Amniotic epithelial cell (primary cell): ENCODE measurements around the gene MNT.

Experiments used
- DNase-seq: peaks from one replicate; pipeline ENCODE4 v3.0.0-alpha.2; 2010; ENCODE audit warnings: low read depth

The MNT gene

DNA sequence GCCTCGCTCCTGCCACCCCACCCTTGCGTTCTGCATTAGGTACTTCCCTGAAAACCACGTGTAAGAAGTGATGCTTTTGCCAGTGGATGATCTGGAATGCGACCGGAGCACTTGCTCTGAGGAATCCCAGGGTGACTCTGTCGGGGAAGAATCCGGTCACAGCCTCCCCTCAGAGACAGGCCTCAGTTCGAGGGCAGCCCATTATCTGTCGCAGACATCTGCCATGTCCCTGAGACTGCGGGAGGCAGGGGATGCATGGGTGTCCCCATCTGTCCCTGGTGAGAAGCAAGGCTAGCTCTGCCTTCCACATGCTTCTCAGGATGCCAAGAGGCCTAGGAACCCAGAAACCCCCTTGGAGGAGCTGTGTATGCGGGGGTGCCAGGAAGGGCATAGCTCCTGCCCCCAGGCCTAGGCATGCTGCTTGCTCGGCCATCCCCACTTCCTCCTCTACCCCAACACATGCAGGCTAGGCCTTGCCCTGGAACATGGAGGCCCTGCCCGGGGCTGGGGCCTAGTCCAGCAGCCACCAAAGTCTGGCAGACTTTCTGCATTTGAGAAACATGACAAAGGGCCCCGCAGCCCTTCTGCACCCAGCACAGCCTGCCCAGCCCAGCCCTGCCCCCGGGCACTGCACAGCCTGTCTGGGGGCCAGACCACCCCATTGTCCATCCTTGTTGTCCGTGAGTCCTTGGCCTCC lies 20.5 kb downstream of the MNT start:
- DNase-seq = no peak

DNA sequence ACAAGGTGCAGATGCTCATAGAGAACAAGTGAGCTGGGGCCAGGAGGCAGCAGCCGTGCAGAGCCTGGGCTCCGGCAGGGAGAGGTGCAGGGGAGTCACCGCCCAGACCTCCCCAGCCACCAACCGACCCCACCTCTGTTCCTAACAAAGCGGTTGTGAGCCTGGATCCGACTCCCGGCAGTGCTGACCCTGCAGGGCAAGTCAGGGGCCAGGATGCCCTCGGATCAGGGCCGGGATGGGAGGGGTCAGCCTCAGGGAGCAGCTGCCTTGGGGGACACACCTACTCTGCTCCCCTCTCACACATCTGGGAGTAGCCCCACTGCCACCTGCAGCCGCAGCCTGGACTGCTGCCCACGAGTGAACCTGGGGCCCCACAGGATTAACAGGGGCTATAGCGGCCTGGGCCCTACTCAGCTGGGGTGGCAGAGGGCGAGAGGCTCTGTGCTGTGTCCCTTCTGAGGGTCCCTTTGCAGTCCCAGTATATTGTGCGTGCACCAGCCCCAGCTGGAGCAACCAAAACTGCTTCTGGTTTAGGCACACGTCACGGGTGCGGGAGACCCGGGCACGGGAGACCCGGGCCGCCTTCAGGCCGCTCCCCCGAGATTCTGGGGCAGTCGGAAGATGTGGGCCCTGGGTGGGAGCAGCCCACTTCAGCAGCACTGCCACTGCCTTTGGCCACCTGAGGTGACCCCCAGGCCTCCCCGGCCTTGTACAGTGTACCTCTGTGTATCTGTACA lies 21.2 kb downstream of the MNT start:
- DNase-seq = no peak

DNA sequence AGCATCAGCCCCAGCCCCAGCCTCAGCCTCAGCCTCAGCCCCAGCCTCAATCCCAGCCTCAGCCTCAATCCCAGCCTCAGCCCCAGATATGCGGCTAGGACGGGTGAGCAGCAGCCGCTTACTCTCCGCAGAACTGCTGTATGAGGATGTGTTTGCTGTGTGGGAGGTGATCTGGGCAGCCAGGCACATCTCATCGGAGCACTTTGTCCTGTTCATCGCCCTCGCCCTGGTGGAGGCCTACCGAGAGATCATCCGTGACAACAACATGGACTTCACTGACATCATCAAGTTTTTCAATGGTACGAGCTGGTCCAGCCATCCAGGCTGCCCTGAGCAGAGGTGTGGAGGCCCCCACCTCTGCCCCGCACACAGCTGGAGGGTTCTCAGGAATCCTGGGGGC lies 22.0 kb downstream of the MNT start:
- DNase-seq = no peak

DNA sequence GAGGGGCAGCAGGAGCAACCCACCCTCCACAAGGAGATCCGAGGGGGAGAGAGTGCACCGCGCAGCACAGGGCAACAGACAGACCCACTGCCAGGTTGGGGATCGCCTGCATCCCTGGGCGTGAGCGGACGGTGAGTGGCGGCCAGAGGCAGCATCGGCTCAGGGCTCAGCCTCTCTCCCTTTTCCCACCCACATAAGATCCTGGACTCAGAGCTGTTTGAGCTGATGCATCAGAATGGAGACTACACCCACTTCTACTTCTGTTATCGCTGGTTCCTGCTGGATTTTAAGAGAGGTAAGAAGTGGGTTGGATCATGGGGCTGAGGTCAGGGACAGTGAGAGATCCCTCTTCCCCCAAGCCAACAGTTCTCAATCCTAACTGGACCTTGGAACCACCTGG lies 23.2 kb downstream of the MNT start:
- DNase-seq = no peak

DNA sequence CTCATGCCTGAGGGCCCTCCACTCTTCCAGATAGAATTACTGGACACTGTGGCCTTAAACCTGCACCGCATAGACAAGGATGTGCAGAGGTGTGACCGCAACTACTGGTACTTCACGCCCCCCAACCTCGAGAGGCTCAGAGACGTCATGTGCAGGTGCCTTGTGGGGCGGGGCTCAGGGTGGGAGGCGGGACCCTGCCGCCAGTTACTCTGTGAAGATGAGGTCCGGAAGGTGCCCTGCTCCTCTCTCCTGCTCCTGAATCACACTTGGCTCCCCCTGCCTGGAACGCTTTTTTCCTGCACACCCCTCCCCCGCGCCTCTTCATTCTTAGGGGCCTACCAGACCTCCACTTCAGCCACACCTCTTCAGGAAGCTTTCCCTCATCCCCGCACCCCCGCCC lies 24.8 kb downstream of the MNT start:
- no peak for DNase-seq

DNA sequence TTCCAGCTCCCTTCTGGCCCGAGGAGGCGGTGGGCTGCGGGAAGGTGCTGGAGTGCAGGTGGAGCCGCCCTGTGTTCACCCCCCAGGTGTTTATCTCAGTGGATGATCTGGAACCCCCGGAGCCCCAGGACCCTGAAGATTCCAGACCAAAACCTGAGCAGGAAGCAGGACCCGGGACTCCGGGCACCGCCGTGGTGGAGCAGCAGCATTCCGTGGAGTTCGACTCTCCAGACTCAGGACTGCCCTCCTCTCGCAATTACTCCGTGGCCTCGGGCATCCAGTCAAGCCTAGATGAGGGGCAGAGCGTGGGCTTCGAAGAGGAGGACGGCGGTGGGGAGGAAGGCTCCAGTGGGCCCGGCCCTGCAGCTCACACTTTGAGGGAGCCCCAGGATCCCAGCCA lies 25.5 kb downstream of the MNT start:
- no peak for DNase-seq

DNA sequence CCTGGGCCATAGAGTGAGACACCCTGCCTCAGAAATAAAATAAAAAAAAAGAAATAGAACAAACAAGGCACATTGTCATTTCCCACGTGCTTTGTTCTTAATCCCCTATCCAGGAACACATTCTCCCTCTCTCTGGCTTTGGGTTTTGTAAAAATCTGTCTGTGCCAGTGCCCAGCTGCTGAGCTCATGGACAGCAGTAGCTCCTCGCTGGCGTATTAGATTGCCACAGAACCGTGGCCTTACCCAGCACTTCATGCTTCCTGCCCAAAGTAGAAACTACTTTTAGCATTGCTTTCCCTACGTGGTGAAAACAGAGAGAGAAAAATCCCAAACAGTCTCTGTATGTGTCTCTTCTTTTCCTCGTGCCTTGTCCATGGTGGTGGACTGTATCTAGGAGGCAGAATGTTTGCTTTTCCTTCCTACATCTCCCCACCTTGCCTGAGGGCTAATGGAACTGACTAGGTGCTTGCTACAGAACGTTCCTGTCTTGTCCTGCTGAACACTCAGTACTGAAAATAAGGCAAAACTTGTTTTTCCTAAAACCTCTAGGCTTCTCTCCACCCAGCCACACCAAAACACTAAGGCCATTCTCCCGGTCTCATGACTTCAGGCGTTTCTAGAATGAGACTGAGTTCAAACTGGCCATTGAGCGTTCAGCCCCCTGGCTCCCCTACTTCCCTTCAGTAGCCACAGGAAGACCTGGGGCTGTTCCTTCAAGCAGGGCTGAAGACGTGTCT lies 26.1 kb downstream of the MNT start:
- no peak for DNase-seq

DNA sequence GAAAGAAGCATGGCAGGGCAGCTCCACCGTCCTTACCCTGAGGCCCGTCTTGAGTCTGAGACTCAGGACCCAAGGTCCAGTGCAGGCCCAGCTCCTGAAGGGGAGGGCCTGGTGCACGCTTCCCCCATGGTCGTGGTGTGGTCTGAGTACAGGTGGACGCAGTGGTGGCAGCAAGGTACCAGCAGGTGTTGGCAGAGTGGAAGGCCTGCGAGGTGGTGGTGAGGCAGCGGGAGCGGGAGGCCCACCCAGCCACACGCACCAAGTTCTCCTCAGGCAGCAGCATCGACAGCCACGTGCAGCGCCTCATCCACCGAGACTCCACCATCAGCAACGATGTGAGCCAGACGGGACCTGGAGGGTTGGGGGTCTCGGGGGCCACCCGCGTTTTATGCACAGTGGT lies 27.7 kb downstream of the MNT start:
- DNase-seq = no peak

DNA sequence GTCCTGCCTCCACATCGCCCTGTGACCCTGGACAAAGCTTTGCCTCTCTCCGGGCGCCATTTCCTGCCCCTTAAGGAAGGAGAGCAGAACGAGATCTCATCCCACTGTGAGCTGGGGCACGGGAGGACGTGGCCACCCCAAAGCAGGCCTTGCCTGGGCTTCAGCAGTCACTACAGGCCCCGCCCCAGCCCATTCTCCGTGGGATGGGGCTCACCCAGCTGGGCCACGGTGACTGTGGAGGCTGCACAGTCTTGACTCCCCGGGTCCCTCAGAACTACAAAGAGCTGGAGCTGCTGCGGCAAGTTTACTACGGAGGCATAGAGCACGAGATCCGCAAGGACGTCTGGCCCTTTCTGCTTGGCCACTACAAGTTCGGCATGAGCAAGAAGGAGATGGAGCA lies 28.2 kb downstream of the MNT start:
- DNase-seq = no peak

DNA sequence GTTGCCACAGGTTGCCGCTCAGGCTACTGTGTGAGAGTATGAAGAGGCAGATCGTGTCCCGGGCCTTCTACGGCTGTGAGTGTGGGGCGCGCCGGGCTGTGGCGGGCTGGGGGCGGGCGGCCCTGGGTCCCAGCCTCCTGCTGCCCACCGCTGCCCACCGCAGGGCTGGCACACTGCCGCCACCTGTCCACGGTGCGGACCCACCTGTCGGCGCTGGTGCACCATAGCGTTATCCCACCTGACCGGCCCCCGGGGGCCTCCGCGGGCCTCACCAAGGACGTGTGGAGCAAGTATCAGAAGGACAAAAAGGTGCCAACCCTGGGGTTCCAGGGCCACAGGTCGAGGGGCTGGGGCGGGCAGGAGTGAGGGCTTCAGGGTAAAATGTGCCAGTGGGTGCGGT lies 28.7 kb downstream of the MNT start:
- DNase-seq = no peak

DNA sequence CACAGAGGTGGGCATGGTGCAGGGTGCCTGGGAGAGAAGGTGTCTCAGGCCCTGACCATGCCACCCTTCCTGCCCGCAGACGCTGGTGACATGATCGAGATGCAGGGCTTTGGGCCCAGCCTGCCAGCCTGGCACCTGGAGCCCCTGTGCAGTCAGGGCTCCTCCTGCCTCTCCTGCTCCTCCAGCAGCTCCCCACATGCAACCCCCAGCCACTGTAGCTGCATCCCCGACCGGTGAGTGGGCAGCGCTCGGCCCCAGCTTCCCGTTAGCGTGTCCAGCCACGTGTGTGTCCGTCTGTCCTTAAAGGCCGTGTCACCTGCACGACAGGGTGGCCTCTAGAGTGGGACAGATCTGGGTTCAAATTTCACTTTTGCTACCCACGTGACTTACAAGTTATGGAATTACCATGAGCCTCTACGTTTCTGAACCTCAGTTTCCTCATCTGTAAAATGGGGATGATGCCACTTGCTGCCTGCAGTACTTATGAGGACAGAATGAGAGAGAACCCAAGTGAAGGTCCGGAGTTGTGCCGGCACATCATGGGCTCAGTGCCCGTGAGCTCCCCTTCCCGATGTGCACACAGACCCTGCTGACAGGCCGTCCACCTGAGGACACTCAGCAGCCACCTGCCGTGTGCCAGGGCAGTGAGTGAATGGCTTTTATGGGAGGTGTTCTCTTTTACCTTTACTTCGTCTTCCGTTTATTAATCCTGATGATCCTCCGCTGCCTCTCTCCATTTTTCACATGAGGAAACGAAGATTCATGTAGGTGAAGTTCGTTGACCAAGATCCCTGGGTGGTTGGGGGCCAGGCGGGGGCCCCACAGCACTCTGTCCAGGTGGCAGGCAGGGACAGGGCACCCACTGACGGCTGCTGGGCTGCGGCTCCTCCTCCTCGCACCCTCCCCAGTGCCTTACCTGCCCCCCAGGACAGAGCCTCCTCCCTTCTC lies 29.4 kb downstream of the MNT start:
- no peak for DNase-seq

DNA sequence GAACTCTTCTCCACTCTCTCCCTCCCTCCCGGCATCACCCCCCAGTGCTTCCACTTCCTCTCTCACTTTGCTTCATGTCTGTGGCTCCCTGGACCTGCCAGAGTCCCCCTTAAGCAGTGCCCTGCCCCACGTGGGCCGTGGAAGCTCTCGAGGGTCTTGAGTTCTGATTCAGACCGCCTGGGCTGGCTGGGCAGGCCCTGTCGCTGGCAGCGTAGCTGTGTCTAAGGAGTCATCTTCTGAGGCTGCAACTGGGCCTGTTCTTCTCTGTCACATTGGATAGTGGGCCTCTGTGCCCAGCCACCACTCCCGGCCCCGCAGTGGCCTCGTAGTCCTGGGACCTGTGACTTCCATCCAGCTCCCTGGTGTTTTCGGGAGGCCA lies 30.7 kb downstream of the MNT start:
- DNase-seq = no peak

DNA sequence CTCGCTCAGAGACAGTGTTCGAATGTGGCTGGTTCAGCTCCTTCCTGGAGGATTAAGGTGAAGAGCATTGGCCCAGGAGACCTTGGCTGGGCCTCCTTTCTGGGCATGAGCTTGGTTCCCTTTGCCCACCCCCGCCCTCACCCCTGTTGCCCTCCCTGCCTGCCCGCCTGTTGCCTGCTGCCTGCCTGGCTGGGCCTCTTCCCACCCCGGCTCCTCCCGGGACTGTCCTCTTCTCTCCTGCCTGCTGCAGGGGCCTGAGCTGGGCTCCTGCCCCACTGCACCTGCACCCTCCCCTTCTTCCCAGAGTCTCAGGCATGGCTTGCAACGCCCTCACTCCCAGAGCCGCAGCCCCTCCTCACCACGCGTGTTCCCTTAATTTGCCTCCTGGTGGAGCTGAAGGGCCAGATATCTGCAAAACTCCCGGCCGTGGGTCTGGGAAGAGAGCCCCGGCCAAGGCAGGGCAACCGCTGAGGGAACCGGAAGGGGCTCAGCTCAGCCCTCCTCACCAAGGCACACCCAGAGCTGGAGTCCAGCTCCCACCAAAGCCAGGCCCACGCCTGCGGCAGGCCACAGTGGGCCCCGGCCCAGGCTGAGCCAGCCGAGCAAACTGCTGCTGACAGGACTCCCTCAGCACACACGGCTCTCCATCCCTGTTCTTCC lies 31.2 kb downstream of the MNT start:
- peak; percentile 25 for DNase-seq

DNA sequence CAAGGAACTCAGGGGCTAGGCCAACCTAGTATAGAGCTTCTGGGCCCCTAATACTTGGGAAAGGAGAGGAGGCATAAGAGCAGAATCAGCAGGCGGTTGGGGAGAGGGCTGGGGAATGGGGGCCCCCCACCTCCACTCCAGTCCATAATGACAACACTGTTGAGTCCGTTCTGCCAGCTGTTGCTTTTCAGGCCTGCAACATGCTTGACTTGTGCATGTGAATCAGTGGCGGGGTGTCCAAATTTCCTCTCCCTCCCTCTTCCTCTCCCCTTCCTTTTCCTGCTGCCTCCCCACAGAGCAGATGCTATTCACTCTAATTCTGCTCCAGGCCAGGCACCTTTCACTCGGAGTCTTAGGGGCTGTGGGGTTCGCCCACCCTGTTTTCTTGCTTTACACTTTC lies 31.8 kb downstream of the MNT start:
- no peak for DNase-seq

DNA sequence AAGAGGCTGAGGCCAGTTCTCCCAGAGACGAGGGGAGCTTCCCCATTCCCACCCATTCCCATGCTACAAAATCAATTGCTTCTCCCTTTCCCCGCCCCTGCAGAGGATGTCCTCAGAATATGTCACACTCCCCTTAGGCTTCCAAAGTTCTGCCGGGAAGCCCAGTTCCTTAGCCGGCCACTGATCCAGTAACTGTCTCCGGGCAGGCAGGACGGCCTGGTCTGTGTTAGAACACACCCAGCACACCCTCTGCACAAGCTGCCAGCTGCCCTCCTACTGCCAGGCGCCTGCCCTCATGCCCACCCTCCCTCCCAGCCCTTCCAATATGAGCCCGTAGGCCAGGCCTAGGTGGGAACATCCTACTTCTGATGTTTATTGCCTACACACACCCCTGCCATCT lies 32.5 kb downstream of the MNT start:
- DNase-seq = no peak

DNA sequence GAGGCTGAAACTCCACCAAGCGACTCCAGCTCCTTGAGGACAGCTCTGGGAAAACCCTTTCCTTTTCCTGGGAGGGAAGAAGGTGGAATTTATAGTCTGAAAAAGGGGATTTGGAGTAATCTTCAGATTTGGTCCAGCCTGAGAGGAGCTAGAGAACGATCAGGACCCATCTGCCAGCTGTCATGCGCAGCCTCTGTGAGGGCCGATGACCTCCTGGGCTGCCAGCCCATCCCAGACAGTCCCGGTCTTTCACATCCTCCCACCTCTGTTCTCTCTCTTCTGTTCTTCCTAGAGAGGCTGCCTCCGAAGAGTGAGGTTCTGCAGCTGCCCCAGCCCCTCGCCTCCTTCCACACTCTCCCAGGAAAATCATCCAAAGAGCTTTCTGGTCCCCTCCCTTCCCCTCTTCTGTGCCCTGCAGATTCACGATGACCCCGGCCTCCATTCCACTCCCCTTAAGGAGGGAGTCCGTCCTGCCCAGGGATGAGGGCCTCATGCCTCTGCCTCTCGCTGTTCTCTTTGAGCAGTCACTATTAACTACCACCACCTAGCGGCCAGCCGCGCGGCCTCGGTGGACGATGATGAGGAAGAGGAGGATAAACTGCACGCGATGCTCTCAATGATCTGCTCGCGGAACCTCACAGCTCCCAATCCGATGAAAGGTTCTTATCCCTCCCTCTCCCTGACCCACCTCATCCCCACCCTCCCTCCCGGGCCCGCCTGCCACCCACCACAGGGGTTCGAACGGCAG lies 33.9 kb downstream of the MNT start:
- DNase-seq = no peak

DNA sequence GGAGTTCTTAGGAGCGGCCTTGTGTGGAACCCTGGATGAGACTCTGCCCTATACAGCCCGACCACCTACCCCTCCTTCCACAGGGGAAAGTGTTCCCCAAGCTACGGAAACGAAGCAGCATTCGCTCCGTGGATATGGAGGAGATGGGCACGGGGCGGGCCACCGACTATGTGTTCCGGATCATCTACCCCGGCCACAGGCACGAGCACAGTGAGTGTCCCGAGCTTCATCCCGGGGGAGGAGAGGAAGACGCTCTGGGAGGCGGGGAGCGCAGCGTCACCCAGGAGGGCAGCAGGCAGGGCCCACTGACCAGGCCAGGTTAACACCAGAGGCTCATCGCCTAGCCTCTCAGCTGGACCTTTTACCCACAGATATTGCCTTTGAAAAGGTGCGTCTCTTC lies 35.7 kb downstream of the MNT start:
- DNase-seq = no peak

DNA sequence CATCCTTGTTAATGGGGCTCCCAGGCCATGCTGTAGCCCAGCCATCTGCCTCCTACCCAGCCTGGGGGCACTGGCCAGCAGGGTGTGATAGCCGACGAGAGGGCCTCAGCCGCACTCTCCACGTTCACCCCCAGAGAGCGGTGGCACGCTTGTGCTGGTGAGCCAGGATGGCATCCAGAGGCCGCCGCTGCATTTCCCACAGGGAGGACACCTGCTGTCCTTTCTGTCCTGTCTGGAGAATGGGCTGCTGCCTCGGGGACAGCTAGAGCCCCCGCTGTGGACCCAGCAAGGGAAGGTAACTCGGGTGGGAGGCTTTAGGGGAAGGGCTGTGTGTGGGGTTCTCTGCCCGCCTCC lies 36.1 kb downstream of the MNT start:
- DNase-seq = no peak

DNA sequence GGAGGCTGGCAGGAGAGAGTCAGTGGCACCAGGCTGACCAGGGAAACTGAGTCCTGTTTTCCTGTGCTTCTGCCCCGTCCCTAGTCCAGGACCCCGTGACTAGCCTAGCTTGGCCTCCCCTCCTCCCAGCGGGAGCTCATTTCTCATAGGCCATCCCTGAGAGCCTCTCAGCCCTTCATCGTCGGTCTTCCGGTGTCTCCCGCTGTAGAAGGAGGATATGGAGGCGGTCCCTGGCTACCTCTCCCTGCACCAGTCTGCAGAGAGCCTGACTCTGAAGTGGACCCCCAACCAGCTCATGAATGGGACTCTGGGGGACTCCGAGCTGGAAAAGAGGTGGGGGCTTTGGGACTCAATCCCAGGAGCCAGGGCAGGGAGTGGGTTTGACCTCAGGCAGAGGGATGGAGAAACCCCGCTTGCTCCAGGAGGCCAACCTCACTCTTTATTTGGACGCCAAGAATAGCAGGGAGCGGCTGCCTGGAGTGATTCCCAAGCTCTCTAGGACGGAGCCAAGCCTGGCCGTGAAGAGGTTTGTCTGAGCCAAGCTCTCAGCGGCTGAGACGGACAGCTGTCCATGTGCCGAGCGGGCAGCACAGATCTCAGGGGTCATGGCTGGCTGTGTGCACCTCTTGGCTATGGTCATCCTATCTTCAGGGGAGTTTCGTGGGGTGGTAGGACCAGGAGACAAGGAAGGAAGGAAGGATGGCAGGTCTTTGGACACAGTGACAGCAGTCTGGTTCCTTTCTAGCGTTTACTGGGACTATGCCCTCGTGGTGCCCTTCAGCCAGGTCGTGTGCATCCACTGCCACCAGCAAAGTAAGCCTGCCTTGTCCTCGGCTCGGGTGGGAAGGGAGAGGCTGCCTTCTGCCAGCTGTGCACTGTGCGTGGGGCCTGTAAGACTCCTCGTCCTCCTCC lies 36.8 kb downstream of the MNT start:
- no peak for DNase-seq

DNA sequence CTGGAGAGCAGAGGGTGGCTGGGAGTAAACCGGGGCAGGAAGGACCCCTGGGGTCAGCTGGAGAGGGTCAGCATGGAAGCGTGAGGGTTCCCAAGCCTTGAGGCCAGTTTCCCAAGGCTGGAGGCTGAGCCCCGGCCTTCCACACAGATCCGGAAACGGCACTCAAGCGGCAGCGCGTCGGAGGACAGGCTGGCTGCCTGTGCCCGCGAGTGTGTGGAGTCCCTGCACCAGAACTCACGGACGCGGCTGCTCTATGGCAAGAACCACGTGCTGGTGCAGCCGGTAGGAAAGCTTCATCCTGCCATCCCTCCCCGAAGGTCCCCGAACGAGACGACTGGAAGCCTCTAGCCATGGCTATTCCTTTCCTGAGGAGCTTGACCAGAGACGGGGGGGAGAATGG lies 37.5 kb downstream of the MNT start:
- DNase-seq = no peak
